ENCODE data around the gene DNAJC6. TPM values are rescaled to one million over a fixed set of nuclear protein-coding genes. Genes with fewer than 3 reads are reported as not detected.

The DNAJC6 gene
- total and polyA plus RNA-seq, 2 of the 13 experiments (the other 11 are each of a cell fraction or from before 2014, with no cell fraction given): 1.0 to 1.6 TPM

- 96% methylated on average over 7 of the region's 7 CpGs for WGBS (ENCODE audit: low lambda C conversion rate)
- no TSS peak for BruUV-seq (replicated peaks)
Observed at GRCh38 chr1:65437616-65438015, 128.3 kb downstream of the DNAJC6 start.

More at GRCh38 chr1:65437616-65438015, 128.3 kb downstream of the DNAJC6 start:
- Histone ChIP-seq H3K27ac (ENCODE audit: extremely low read length, insufficient read depth, low read length) (no peak overlapping the region), H3K27me3 (ENCODE audit: control insufficient read depth in 1 of 2, insufficient read depth in 2 of 2, low read length in 2 of 2) (no peaks in the 10 kb centered on the region), H3K36me3 (replicated peaks in 1 of 2; ENCODE audit: control insufficient read depth in 1 of 2, insufficient read depth in 2 of 2, low read length in 2 of 2) (peaks cover 4 to 10% of the 10 kb centered on the region in 2 experiments; a peak in 2 of 5 replicates), H3K4me3 (replicated peaks in 1 of 3; ENCODE audit: insufficient read depth in 1 of 3, low read depth in 2 of 3, low read length in 3 of 3) (no peak overlapping the region), H3K79me2 (ENCODE audit: insufficient read depth, low read length) (no peaks in the 10 kb centered on the region), H4K20me1 (ENCODE audit: insufficient read depth, low read length) (no peaks in the 10 kb centered on the region), H3K4me1 (ENCODE audit: insufficient read depth, low read length) (peaks cover 11% of the 10 kb centered on the region; the same call in 1 of the 2 replicates), H3K4me2 (ENCODE audit: low read depth, low read length) (no peak overlapping the region), H3K9ac (ENCODE audit: insufficient read depth, low read depth, low read length) (no peak overlapping the region), H2AFZ (ENCODE audit: low read length) (no peak overlapping the region), H3K9me3 (ENCODE audit: low read length) (no peaks in the 10 kb centered on the region; the same call in 1 of the 2 replicates)
- TF ChIP-seq KLF16 (CRISPR knock-in tag; IDR thresholded peaks at IDR 0.05) (no peak), PBX3 (CRISPR knock-in tag; IDR thresholded peaks at IDR 0.05; ENCODE audit: borderline replicate concordance) (no peak), ZNF484 (CRISPR knock-in tag; IDR thresholded peaks at IDR 0.05; ENCODE audit: borderline replicate concordance, low read depth) (no peak), HOMEZ (CRISPR knock-in tag; IDR thresholded peaks at IDR 0.05; ENCODE audit: low read depth) (no peak), NR1H2 (CRISPR knock-in tag; IDR thresholded peaks at IDR 0.05; ENCODE audit: borderline replicate concordance, low read depth) (no peak), KMT2B (CRISPR knock-in tag; IDR thresholded peaks at IDR 0.05) (no peak)
- FAIRE-seq (no peak), ATAC-seq (no peak), DNase-seq (ENCODE audit: low spot score) (no peak)
- CTCF ChIA-PET (ENCODE audit: low intra/inter-chr PET ratio, low total read pairs): no interaction called here
- in situ Hi-C loops (cut with HindIII; ENCODE audit: extremely low pct_ligation_motif_present, low pct_unique_long_range_greater_than_20kb): loop anchor here (25.0 kb wide), 1 partner anchor 250 kb away; no protein-coding TSS in a partner anchor
- intact Hi-C loops (cut with micrococcal nuclease; ENCODE audit: unreplicated experiment): no loop called here
- POLR2A ChIA-PET: interaction anchor here (0.7 to 1.6 kb wide), 3 partner anchors 17 to 1524 kb away, joined by 4 to 5 read pairs (median 4); partner anchors contain the start of genes LEPR and LEPROT
